ENCODE measurements around the gene XPO5.

The XPO5 gene

GRCh38 chr6:43575772-43576551, at the start of gene XPO5, which contains the start of gene POLH:
XPO5 (minus strand) TSS chr6:43576038; CDS start chr6:43575864, 174 bp downstream.
POLH (plus strand) TSS chr6:43576185; CDS start chr6:43582320, 6,135 bp downstream.
- TF ChIP-seq CTCF (IDR thresholded peaks at IDR 0.05; ENCODE audit: low read depth, low read length, missing control alignments), result peak; percentile 14
- DNase-seq (ENCODE audit: low read depth), result peak; percentile 73
- H3K4me3 ChIP-seq (ENCODE audit: low read depth, low read length), result peak within 1 kb of the TSS; percentile 98

- TF ChIP-seq CTCF (IDR thresholded peaks at IDR 0.05; ENCODE audit: low read depth, low read length, missing control alignments), result no peak
- DNase-seq (ENCODE audit: low read depth), result no peak
- no peak overlapping the region for H3K4me3 ChIP-seq (ENCODE audit: low read depth, low read length)
Measured at GRCh38 chr6:43625393-43625992, 49.7 kb upstream of the XPO5 start.

- H3K4me3 ChIP-seq (ENCODE audit: low read depth, low read length), result no peak overlapping the region
- DNase-seq (ENCODE audit: low read depth), result no peak
- no peak for TF ChIP-seq CTCF (IDR thresholded peaks at IDR 0.05; ENCODE audit: low read depth, low read length, missing control alignments)
Measured at GRCh38 chr6:43624786-43625288, 49.0 kb upstream of the XPO5 start.

GRCh38 chr6:43623880-43624785, 48.3 kb upstream of the XPO5 start:
- H3K4me3 ChIP-seq (ENCODE audit: low read depth, low read length), result no peak overlapping the region
- TF ChIP-seq CTCF (IDR thresholded peaks at IDR 0.05; ENCODE audit: low read depth, low read length, missing control alignments), result no peak
- no peak for DNase-seq (ENCODE audit: low read depth)

GRCh38 chr6:43622541-43622940, 46.7 kb upstream of the XPO5 start:
- DNase-seq (ENCODE audit: low read depth), result no peak
- H3K4me3 ChIP-seq (ENCODE audit: low read depth, low read length), result no peak overlapping the region
- no peak for TF ChIP-seq CTCF (IDR thresholded peaks at IDR 0.05; ENCODE audit: low read depth, low read length, missing control alignments)

GRCh38 chr6:43621836-43622180, 46.0 kb upstream of the XPO5 start:
- no peak for DNase-seq (ENCODE audit: low read depth)
- no peak for TF ChIP-seq CTCF (IDR thresholded peaks at IDR 0.05; ENCODE audit: low read depth, low read length, missing control alignments)

More at GRCh38 chr6:43621836-43622180, 46.0 kb upstream of the XPO5 start:
- no peak overlapping the region for H3K4me3 ChIP-seq (ENCODE audit: low read depth, low read length)

All from GM12864 (cell line).